Right lung (tissue), 5 donors: ENCODE data around the gene SLC13A4. TPM values are rescaled to one million over a fixed set of nuclear protein-coding genes. Genes with fewer than 3 reads are reported as not detected.

Experiments used
- DNase-seq, 2 donors: peaks; one replicate each; pipeline ENCODE4 v3.0.0-alpha.2; 2013
- polyA plus RNA-seq, 5 donors: library from polyadenylated mRNA; unstranded; fragments of 120-200 nt; gene quantifications; one replicate each; pipeline versions ENCODE4 v1.2.1 to v1.2.3, GENCODE V29; 2013; ENCODE audit warnings: inconsistent platforms in 1 of 5, low replicate concordance in 1 of 5; ENCODE audit not compliant: insufficient read length in 5 of 5, insufficient read depth in 1 of 5

SLC13A4 gene
- polyA plus RNA-seq, 5 donors: 3.0 to 5.9 (median 4.9) TPM

DNA sequence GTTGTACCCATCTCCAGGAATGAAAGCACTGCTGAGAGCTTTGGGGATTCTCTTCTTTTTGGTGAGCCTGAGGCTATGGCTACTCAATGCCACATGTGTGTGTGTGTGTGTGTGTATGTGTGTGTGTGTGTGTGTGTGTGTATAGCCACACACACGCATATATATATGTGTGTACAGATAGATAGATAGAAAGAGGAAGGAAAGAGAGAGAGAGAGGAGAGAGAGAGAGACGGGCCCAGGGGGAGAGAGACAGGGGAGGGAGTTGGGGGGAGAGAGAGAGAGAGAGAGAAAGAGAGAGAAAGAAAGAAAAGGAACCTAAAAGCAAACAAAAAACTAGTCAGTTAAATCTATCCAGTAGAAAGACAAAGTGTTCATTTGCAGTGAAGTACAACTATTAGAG lies 8.3 kb downstream of the SLC13A4 start:
- DNase-seq: no peak

GRCh38 chr7:135718794-135719437 lies 9.1 kb downstream of the SLC13A4 start:
- no peak for DNase-seq

GRCh38 chr7:135718219-135718618 lies 9.8 kb downstream of the SLC13A4 start:
- no peak for DNase-seq

DNA sequence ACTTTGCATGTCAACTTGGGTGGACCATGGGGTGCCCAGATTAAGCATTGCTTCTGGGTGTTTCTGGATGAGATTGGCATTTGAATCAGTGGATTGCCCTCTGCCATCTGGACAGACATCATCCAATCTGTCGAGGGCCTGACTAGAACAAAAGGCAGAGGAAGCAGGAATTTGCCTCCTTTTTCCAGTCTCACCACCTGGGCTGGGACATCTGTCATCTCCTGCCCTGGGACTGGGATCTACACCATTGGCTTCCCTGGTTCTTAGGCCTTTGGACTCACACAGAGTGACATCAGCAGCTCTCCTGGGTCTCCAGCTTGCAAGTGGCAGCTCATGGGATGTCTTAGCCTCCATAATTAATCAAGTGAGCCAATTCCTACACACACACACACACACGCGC lies 10.3 kb downstream of the SLC13A4 start:
- no peak for DNase-seq

GRCh38 chr7:135716677-135717238 lies 11.2 kb downstream of the SLC13A4 start:
- DNase-seq: no peak

- no peak for DNase-seq
Observed at GRCh38 chr7:135715673-135716072, 12.3 kb downstream of the SLC13A4 start.

GRCh38 chr7:135715055-135715522 lies 12.9 kb downstream of the SLC13A4 start:
- no peak for DNase-seq

DNA sequence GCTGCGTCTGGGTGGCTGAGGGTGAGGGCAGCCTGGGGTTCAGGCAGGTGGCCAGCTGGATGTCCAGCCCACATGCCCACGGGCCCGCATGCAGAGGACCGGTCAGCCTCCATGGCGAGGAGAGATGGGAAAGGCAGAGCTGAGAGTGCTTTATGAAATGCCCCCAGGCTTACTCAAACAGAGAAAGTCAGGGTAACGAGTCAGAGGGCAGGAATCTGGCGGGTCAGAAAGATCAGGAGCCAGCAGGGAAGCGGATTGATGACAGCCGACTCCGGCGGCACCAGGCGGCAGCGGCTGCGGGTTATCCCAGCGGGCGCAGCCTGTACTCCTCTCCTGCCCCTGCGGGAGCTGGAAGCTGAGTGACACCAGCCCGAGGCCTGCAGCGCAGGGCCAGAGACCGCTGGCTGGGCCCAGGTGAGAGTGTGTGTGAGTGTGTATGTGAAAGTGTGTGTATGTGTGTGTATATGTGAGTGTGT lies 13.4 kb downstream of the SLC13A4 start:
- no peak for DNase-seq

DNA sequence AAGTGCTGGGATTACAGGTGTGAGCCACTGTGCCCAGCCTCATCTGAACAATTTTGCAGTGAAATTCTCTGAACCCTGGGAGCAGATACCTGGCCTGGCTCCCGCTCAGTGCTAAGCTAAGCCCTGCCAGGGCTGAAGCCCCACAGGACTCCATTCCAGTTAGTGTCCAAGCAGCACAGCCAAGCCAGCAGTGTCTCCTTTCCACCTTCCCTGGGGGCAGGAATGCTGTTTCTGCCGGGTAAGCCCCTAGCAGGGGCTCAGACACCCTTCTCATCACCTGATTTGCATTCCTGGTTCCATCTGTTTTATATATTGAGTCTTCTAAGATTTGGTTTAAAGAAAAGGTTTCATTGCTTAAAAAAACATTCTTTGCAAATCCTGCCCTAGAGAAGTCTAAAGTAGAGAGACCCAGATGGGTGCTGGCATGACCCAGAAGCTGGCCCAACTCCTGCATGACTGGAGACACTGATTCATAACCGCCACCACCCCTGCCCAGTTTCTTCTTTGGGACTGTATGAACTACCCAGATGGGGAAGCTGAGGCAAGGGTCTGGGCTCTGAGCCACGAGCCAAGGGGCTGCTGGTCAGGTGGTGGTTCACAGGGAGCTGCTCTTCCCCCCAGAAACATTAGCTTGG lies 14.0 kb downstream of the SLC13A4 start:
- no peak for DNase-seq

- no peak for DNase-seq
Observed at GRCh38 chr7:135712796-135713195, 15.2 kb downstream of the SLC13A4 start.

DNA sequence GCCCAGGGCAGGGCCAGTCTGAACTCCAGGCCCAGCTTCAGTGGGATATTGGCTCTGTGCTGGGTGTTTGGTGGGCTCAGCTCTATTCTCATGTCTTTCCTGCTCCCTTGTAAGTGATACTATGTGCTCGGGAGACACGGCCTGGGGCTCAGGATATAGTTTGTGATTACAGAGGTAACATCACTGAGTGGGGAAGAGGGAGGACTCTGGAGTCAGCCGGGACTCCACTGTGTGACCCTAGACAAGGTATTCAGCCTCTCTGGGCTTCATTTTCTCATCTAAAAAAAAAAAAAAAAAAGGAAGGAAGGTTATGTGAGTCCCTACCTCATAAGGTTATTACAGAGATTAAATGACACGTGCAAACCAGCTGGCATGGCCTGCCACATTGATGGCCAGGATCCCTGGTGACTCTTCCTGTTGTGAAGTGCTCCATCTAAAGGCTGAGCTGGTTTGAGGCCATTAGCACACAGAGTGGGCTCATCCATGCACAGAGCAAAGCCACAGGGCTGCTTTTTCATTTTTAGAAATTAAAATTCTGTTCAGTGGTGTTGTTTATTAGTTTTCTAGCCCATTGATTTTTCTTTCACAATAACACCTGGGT lies 15.7 kb downstream of the SLC13A4 start:
- no peak for DNase-seq

DNA sequence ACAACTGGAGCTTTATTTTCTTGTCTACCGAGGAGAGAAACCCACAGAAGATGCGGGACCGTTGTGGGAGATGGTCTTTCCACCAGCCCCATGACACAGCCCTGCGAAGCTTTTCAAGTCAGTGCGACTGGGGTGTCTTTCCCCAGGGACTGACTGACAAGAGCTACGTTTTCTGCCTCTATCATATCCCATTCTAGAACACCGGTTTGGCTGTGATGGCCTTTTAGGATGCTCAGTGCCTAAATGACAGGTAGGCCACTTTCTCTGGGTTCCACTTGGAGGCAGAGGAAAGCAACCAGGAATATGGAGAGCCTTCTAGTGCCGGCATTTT lies 16.9 kb downstream of the SLC13A4 start:
- no peak for DNase-seq

GRCh38 chr7:135710417-135711138 lies 17.4 kb downstream of the SLC13A4 start:
- DNase-seq: no peak

DNA sequence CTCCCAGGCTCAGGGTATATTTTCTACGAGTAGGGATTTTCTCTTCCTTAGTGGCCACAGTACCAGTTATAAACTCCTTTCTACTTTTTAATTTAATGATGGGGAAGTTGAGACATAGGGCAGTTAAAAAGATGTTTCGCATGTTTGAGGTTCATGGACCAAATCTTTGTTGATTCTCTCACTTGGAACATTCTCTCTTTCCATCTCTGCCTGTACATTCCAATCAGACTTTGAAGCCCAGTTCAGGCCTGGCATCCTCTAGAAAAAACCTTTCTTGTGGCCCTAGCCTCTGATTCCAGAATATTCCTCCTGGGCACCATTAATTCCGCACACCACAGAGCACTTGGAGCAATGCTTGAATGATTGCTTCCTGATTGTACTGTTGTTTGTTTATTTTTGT lies 18.5 kb downstream of the SLC13A4 start:
- no peak for DNase-seq

- DNase-seq: no peak
Observed at GRCh38 chr7:135708041-135708440, 19.9 kb downstream of the SLC13A4 start.

GRCh38 chr7:135707570-135707966 lies 20.4 kb downstream of the SLC13A4 start:
- DNase-seq: no peak

DNA sequence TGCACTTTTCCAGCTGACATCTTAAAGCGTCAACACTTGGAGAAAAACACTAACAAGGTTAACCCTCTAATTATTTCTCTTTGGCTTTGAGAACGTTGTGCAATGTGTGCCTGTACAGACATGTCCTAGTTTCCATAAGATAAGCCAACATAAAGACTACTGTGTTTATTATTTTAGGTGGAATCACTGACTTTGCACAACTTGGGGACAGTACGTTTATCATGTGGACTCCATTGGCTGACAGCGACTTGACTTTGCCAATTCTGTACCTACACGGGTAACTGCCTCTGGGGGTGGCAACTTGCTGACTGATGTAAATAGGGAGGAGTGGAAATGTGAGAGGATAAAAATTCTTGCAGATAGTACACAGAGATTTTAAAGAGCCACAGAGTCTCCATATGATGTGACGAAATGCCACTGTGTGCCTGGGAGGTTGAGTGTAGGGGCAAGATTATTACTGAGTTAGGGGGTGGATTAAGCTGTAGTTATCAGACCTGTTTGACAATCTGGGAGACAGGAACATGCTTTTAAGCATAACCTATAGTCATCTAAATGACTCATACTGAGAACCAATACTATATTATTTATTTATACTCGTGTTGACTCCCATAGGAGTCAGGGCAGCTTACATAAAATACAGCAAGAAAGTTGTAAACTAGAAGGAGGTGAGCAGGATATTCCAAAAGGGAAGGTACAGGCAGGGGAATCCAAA lies 21.0 kb downstream of the SLC13A4 start:
- no peak for DNase-seq

DNA sequence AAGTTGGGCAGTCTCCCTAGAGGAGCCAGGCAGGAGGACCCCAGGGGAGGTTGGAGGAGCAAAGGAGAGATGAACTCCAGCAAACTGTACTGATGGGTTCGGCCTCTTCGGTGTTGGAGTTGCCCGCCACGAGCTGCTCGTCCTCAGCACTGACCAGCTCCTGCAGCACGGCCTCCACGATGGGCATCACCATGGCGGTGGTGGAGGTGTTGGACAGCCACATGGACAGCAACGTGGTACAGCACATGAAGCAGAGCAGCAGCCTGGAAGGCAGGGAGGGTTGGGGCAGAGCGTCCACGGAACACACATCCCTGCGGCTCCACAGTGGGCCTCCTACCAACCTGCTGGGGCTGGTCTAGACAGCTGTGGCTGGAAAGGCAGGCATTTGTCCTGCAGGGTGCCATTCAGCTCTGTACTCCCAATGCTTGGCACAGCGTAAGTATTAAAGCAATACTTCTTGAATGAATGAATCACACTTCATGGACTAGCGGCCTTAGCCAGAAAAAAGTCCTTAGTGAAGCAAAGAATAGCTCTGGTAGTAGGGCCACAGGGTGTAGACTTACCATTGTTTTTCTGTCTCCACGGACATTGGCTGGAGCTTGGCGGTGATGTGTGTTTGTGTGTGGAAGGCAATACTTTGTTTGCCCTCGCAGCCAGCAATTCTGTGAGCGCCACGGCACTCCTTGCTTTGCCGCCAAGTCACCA lies 21.8 kb downstream of the SLC13A4 start:
- DNase-seq: no peak

GRCh38 chr7:135704698-135705097 lies 23.3 kb downstream of the SLC13A4 start:
- no peak for DNase-seq

DNA sequence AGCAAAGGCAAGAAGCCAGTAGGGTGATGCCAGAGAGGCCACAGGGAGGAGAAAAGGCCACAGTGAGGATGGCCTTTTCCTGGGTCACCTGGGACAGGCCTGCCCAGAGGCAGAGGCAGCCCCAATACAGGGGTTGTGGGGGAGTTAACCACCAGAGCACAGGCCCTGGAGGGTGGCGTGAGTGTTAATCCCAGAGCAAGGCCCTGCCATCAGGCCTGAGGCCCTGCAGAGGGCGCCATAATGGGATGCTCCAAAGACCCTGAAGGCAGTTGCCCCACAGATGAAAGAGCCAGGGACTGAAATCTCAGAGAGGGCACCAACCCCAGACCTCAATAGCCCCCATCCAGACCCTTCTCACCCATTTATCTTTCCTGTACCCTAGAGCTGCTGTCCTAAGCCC lies 23.9 kb downstream of the SLC13A4 start:
- no peak for DNase-seq
